GM19351 (cell line): Measurements from ENCODE around the gene CPLX3.

Experiments
- ATAC-seq: cut with Tn5 transposase; IDR thresholded peaks from one replicate; pipeline ENCODE4 v1.9.1; 2021; ENCODE audit warnings: mild to moderate bottlenecking, moderate library complexity; ENCODE audit not compliant: unreplicated experiment

CPLX3 gene

GRCh38 chr15:74788042-74788682 is 38.3 kb upstream of the CPLX3 start:
- ATAC-seq: no peak

GRCh38 chr15:74788683-74789151 is 37.7 kb upstream of the CPLX3 start:
- ATAC-seq: peak; percentile 32

GRCh38 chr15:74789171-74789631 is 37.2 kb upstream of the CPLX3 start:
- ATAC-seq: no peak

GRCh38 chr15:74789741-74790079 is 36.7 kb upstream of the CPLX3 start:
- ATAC-seq: no peak

GRCh38 chr15:74790080-74790916 is 36.1 kb upstream of the CPLX3 start:
- no peak for ATAC-seq

- no peak for ATAC-seq
Observed at GRCh38 chr15:74791007-74791406, 35.4 kb upstream of the CPLX3 start.

GRCh38 chr15:74791667-74792066 is 34.8 kb upstream of the CPLX3 start:
- ATAC-seq: no peak

- no peak for ATAC-seq
Observed at GRCh38 chr15:74792227-74793016, 34.0 kb upstream of the CPLX3 start.

GRCh38 chr15:74793135-74794028 is 33.0 kb upstream of the CPLX3 start:
- no peak for ATAC-seq

GRCh38 chr15:74794248-74794969 is 32.0 kb upstream of the CPLX3 start:
- ATAC-seq: no peak

- no peak for ATAC-seq
Observed at GRCh38 chr15:74794970-74795349, 31.5 kb upstream of the CPLX3 start.

GRCh38 chr15:74795966-74796625 is 30.3 kb upstream of the CPLX3 start:
- ATAC-seq: no peak

GRCh38 chr15:74798388-74799254 is 27.8 kb upstream of the CPLX3 start:
- no peak for ATAC-seq

GRCh38 chr15:74799255-74799855 is 27.1 kb upstream of the CPLX3 start:
- no peak for ATAC-seq

- ATAC-seq: peak; percentile 77
Observed at GRCh38 chr15:74799856-74800558, 26.4 kb upstream of the CPLX3 start.

- no peak for ATAC-seq
Observed at GRCh38 chr15:74800559-74801094, 25.8 kb upstream of the CPLX3 start.
